Duodenal mucosa (tissue), 2 donors: Measurements from ENCODE around the gene NRN1L.

Source experiments
- H3K27ac ChIP-seq: one replicate; pipeline ENCODE4 v1.7.0; 2013; ENCODE audit warnings: low read depth, low read length
- H3K27me3 ChIP-seq, 2 donors: one replicate each; pipeline ENCODE4 v1.7.0; 2013; ENCODE audit warnings: low read length in 2 of 2, control low read depth in 1 of 2; ENCODE audit not compliant: insufficient read depth in 2 of 2, control insufficient read depth in 1 of 2
- H3K36me3 ChIP-seq, 2 donors: one replicate each; pipeline ENCODE4 v1.7.0; 2013; ENCODE audit warnings: low read length in 2 of 2, control low read depth in 1 of 2; ENCODE audit not compliant: insufficient read depth in 2 of 2, control insufficient read depth in 1 of 2
- H3K4me1 ChIP-seq, 2 donors: one replicate each; pipeline ENCODE4 v1.7.0; 2013; ENCODE audit warnings: low read length in 2 of 2, control low read depth in 1 of 2; ENCODE audit not compliant: insufficient read depth in 2 of 2, control insufficient read depth in 1 of 2
- H3K4me3 ChIP-seq, 2 donors: one replicate each; pipeline ENCODE4 v1.7.0; 2013; ENCODE audit warnings: low read length in 2 of 2, low read depth in 1 of 2
- H3K9ac ChIP-seq, 2 donors: one replicate each; pipeline ENCODE4 v1.7.0; 2013; ENCODE audit warnings: low read length in 2 of 2, low read depth in 1 of 2
- H3K9me3 ChIP-seq, 2 donors: one replicate each; pipeline ENCODE4 v1.7.0; 2013; ENCODE audit warnings: low read length in 2 of 2, control low read depth in 1 of 2; ENCODE audit not compliant: control insufficient read depth in 1 of 2

Gene NRN1L

GRCh38 chr16:67881621-67882161, 3.0 kb upstream of the NRN1L start:
- Histone ChIP-seq H3K36me3 (peaks cover 73 to 81% of the 10 kb centered on the region in 2 donors), H3K4me1 (peaks cover 6 to 16% of the 10 kb centered on the region in 2 donors), H3K9ac (no peak overlapping the region), H3K9me3 (no peaks in the 10 kb centered on the region), H3K4me3 (no peak overlapping the region), H3K27ac (no peak overlapping the region), H3K27me3 (no peaks in the 10 kb centered on the region)

DNA sequence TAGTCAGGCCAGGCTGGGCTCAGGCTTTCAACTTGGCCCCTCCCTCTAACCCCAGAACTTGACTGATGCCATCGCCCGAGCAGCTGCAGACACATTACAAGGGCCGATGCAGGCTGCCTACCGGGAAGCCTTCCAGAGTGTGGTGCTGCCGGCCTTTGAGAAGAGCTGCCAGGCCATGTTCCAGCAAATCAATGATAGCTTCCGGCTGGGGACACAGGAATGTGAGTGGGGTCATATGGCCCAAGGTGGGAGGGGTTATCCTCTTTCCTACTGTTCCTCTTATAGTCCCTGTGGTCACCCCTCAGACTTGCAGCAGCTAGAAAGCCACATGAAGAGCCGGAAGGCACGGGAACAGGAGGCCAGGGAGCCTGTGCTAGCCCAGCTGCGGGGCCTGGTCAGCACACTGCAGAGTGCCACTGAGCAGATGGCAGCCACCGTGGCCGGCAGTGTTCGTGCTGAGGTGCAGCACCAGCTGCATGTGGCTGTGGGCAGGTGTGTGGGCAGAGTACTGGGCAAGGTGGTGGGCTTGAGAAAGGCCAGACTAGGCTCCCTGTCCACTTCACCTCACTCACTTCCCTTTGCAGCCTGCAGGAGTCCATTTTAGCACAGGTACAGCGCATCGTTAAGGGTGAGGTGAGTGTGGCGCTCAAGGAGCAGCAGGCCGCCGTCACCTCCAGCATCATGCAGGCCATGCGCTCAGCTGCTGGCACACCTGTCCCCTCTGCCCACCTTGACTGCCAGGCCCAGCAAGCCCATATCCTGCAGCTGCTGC, 2.1 kb upstream of the NRN1L start:
- Histone ChIP-seq H3K27me3 (no peaks in the 10 kb centered on the region), H3K9me3 (no peaks in the 10 kb centered on the region), H3K4me1 (peaks cover 6 to 16% of the 10 kb centered on the region in 2 donors), H3K9ac (no peak overlapping the region), H3K27ac (no peak overlapping the region), H3K36me3 (peaks cover 65 to 72% of the 10 kb centered on the region in 2 donors), H3K4me3 (no peak overlapping the region)

- H3K36me3 ChIP-seq = peaks cover 60 to 65% of the 10 kb centered on the region in 2 donors
These were observed 1.4 kb upstream of the NRN1L start for GRCh38 chr16:67883146-67883871.

DNA sequence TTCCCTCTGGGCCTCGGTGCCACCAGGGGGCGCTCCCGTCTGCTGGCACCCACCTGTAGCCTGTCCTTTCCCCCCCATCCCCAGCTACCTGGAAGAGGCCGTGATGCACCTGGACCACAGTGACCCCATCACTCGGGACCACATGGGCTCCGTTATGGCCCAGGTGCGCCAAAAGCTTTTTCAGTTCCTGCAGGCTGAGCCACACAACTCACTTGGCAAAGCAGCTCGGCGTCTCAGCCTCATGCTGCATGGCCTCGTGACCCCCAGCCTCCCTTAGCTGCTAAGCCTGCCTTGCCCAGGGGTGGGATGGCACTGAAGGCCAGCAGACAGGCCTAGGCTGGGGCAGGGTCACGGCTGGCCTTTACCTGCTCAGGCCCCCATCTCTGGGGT, 818 bp upstream of the NRN1L start:
- Histone ChIP-seq H3K27me3 (no peaks in the 10 kb centered on the region), H3K4me1 (peaks cover 6 to 16% of the 10 kb centered on the region in 2 donors), H3K9ac (no peak overlapping the region), H3K4me3 (no peak overlapping the region), H3K36me3 (peaks cover 54 to 59% of the 10 kb centered on the region in 2 donors), H3K27ac (no peak overlapping the region), H3K9me3 (no peaks in the 10 kb centered on the region)

More at GRCh38 chr16:67883146-67883871, 1.4 kb upstream of the NRN1L start:
- Histone ChIP-seq H3K27me3 (no peaks in the 10 kb centered on the region), H3K27ac (no peak overlapping the region), H3K4me3 (no peak overlapping the region), H3K9ac (no peak overlapping the region), H3K9me3 (no peaks in the 10 kb centered on the region), H3K4me1 (peaks cover 6 to 16% of the 10 kb centered on the region in 2 donors)

DNA sequence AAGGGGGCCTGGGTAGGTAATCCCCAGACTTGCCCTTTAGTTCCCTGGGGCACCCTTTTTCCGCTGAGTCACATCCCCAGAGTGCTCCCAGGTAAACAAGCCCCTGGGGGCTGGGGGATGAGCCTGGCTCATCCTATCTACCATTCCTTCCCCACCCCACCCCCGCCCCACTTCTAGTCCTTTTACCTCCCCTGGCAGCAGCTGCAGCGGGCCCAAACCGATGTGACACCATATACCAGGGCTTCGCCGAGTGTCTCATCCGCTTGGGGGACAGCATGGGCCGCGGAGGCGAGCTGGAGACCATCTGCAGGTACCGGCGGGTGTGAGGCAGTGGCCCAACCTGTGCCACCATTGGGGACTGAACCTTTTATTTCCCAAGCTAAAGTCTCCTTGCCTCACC, 860 bp downstream of the NRN1L start:
- H3K27me3 ChIP-seq = no peaks in the 10 kb centered on the region
- H3K4me1 ChIP-seq = peaks cover 6 to 16% of the 10 kb centered on the region in 2 donors
- no peak overlapping the region for H3K4me3 ChIP-seq
- no peak overlapping the region for H3K9ac ChIP-seq
- no peaks in the 10 kb centered on the region for H3K9me3 ChIP-seq
- H3K36me3 ChIP-seq = peaks cover 39 to 43% of the 10 kb centered on the region in 2 donors
- H3K27ac ChIP-seq = no peak overlapping the region

DNA sequence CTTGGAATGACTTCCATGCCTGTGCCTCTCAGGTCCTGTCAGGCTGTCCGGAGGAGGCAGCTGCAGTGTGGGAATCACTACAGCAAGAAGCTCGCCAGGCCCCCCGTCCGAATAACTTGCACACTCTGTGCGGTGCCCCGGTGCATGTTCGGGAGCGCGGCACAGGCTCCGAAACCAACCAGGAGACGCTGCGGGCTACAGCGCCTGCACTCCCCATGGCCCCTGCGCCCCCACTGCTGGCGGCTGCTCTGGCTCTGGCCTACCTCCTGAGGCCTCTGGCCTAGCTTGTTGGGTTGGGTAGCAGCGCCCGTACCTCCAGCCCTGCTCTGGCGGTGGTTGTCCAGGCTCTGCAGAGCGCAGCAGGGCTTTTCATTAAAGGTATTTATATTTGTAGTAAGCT, 1.3 kb downstream of the NRN1L start:
- Histone ChIP-seq H3K4me1 (peaks cover 6 to 16% of the 10 kb centered on the region in 2 donors), H3K27ac (no peak overlapping the region), H3K36me3 (peaks cover 35 to 38% of the 10 kb centered on the region in 2 donors), H3K9ac (no peak overlapping the region), H3K27me3 (no peaks in the 10 kb centered on the region), H3K9me3 (no peaks in the 10 kb centered on the region), H3K4me3 (no peak overlapping the region)

GRCh38 chr16:67886387-67886786, 1.7 kb downstream of the NRN1L start:
- Histone ChIP-seq H3K9ac (no peak overlapping the region), H3K4me3 (no peak overlapping the region), H3K4me1 (peaks cover 6 to 16% of the 10 kb centered on the region in 2 donors), H3K36me3 (peaks cover 31 to 34% of the 10 kb centered on the region in 2 donors), H3K9me3 (no peaks in the 10 kb centered on the region), H3K27me3 (no peaks in the 10 kb centered on the region), H3K27ac (no peak overlapping the region)

GRCh38 chr16:67888331-67888730, 3.6 kb downstream of the NRN1L start:
- Histone ChIP-seq H3K9ac (no peak overlapping the region), H3K4me1 (peaks cover 0 to 9% of the 10 kb centered on the region in 2 donors), H3K9me3 (no peaks in the 10 kb centered on the region), H3K27me3 (no peaks in the 10 kb centered on the region), H3K4me3 (no peak overlapping the region), H3K27ac (no peak overlapping the region), H3K36me3 (peaks cover 12 to 15% of the 10 kb centered on the region in 2 donors)

DNA sequence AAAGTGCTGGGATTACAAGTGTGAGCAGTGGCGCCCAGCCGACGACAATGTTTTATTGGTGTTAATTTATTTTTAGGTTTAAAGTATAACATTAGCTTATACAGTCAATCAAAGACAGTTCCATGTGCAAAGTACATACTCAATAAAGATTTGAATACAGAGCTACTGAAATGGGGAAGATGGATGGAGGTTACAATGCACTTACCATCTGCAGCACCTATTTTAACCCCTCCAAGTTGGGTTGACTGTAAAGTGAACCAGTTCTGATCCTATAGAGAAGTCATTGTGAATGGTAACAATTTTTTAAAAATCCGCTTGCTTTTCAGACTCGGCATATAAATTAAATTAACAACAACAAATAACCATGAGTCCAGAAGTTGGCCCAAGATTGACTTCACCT, 7.7 kb downstream of the NRN1L start:
- H3K4me3 ChIP-seq = peak overlapping the region; percentile 73
- peaks cover 0 to 3% of the 10 kb centered on the region in 2 donors for H3K36me3 ChIP-seq
- H3K27ac ChIP-seq = no peak overlapping the region
- no peaks in the 10 kb centered on the region for H3K9me3 ChIP-seq
- no peaks in the 10 kb centered on the region for H3K27me3 ChIP-seq
- H3K9ac ChIP-seq = peak overlapping the region; percentile 25 to 54
- peaks cover 9 to 17% of the 10 kb centered on the region in 2 donors for H3K4me1 ChIP-seq
